ENCODE results near the gene KATNIP. TPM values are rescaled to one million over a fixed set of nuclear protein-coding genes. Genes with fewer than 3 reads are reported as not detected.
"Not testable (repeated sequence)": the region's sequence is repeated elsewhere in the genome, so short reads cannot be mapped to it uniquely, and the experiment has no call there.

Gene KATNIP
- total RNA-seq, 1 donor from 2014 or later = 15.3 TPM

DNA sequence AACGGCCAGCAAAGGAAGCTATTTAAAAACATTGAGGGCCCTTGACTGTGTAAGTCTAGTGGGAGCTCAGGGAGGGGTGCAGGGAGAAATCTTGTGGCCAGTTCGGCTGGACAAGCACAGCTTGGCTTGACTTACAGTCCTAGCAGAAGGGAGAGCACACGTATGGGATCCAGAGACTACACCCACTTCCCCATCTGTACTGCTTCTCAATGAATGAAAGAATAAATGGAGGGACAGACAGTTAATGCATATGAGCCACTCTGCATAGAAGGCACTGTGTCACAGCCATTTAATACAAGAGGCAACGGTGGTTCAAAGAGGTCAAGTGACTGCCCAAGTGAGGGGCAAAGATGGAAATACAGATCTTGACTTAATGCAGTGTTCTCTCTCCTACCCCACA, 15.7 kb upstream of the KATNIP start:
- DNase-seq (ENCODE audit: low read depth in 2 of 2) = no peak

DNA sequence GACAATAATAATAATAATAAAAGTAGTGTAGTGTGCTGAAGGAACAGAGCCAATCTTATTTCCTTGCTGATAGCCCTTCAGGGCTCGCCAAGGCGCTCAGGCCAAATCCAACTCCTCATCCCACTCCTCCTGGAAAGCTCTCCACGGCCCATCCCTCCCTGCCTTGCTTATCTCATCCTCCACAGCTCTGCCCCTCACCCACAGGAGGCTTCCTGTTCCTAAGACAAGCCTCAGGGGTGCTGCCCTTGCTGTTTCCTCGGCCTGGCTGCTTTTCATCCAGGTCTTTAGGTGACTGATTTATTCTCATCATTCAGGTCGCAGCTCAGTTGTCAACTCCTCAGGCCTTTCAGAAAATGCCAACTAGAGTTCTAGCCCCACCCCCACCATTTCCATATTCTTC, 11.4 kb upstream of the KATNIP start:
- peak in 1 of 2 donors; percentile 52 for DNase-seq (ENCODE audit: low read depth in 2 of 2)

DNA sequence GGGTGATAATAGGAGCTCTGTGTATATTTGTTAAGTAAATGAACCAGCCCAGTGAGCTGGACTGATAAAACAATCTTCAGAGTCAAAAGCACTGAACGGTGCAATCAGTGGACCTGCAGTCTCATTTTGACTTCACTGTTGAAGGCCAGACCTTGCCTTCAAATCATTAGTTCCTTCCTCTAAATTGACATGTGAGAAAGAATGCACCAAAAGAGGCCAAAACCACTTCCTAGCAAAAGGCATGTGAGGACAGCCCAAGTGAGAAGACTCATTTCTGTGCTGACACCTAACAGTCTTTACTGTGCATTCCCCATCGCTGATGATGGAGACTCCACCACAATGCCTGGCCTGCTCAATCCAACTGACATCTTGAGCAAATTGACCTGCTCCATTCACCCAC, 10.8 kb upstream of the KATNIP start:
- DNase-seq (ENCODE audit: low read depth in 2 of 2) = no peak

DNA sequence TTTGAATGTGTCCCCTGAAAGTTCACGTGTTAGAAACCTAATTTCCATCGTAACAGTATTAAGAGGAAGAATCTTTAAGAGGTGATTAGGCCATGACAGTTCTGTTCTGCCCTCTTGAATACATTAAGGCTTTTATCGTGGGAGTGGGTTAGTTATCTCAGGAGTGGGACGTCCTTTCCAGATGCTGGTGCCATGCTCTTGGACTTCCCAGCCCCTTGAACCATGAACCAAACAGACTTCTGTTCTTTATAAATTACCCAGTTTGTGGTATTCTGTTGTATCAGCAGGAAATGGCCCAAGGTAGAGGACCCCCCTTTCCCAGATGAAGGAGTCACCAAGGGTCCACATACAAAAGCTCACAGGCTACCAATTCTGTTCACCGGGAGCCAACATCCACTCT, 10.3 kb upstream of the KATNIP start:
- no peak for DNase-seq (ENCODE audit: low read depth in 2 of 2)

DNA sequence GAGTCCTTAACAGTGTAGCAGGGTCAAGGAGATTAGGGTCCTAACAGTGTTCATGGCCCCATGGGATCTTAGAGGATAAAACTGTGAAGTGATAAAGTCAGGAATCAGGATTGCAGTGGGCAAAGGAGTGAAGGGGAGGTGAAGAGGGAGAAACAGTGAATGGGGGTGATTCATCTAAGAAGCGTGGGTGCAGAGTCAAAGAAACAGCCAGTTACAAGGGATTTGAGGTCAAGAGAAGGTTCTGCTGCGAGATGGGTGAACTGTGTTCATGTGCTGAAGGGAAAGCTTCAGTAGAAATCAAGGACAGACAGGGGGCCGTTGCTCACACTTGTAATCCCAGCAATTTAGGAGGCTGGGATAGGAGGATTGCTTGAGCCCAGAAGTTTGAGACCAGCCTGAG, 6.1 kb upstream of the KATNIP start:
- no peak for DNase-seq (ENCODE audit: low read depth in 2 of 2)

DNA sequence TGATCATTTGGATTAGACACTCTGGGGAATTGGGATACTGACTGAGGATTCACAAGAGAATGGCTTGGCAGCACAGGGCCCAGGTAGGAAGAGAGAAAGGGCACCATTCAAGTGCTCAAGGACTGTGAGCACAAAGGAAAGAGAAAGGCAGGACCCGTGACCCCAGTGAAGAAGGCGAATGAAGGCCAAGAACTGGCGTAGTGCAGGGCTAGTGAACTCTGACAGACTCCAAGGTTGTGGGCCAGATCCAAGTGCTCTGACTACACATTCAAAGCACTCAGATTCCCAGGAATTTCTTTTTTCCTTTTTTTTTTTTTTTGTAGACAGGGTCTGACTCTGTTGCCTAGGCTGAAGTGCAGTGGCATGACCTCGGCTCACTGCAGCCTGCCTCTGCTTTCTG, 5.3 kb upstream of the KATNIP start:
- no peak for DNase-seq (ENCODE audit: low read depth in 2 of 2)

DNA sequence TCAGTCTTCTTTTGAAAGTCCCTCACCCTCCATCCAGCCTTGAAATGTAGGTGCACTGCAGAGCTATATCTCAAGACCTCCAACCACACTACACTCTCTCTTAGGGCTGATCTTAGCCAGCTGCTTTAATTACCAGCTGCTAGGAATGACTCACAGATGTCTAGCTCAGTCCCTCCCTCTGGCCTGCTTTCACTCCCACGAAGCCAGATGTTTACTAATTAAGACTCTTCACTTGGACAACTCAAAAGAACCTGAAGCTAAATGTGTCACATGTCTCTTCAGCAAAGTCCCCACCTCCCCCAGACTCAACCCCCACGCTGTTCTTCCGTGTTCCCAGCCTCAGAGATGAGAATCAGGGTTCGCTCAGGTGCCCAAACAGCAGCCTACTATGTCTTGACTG, 2.8 kb upstream of the KATNIP start:
- peak in 1 of 2 donors; percentile 65 for DNase-seq (ENCODE audit: low read depth in 2 of 2)

DNA sequence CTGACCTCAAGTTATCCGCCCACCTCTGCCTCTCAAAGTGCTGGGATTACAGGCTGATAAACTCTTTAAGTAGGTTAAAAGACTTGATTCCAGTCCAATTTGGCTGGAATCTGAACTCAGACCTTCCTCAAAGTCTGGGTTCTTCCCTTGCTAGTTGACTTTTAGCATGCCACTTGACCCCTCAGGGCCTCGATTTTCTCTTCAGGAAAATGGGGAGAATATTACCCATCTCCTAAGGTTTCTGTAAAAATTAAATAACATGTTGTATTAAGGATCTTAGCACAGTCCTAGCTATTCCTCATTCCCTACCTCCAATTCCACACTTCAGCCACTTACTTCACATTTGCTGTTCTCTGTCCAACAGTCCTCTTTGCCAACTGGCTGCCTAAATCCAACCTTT, 2.1 kb upstream of the KATNIP start:
- no peak for DNase-seq (ENCODE audit: low read depth in 2 of 2)

DNA sequence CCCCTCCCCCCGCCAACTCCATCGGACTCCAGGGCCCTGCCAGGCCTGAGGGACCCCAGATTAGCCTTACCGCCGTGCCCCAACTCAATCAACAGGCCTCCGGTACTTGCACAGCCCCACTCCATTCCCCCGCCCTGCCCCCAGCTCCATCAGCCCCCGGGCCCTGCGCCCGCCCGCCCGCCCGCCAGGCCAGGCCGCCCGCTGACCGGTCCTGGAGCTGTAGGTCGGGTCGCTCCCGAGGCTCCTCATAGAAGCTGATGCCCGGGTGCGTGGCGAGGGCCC, 539 bp upstream of the KATNIP start:
- no peak for DNase-seq (ENCODE audit: low read depth in 2 of 2)

DNA sequence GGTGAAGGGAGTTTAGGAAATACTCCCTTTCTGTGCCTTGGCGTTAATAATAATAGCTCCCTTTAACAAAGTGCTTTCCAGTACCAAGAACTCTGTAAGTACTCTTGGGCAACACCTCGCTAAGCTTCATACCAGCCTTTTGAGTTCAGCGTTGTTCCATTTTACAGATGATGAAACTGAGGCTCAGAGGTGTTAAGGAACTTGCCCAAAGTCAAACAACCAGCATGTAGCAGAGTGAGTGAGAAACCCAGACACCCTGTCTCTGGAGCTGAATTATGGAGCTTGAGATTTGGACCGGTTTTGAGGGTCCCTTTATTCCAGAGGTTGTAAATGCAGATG, 607 bp downstream of the KATNIP start:
- no peak for DNase-seq (ENCODE audit: low read depth in 2 of 2)

DNA sequence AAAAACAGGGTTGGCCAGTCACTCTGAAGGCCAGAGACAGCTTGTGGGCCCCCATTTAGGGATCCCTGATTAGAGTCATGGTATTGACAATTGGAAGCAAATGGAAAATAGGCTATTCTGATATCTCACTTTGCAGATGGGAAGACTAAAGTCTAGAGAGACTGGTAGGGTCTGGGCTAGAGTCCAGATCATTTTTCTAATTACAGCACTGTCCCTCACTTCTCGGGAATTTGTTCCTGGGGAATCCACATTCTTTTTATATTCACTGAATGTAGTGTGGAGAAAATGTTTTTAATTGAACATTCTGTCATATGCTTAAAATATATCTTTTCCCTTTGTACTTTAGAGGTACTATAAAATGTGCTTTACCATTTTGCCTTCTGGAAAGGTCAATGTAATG, 1.1 kb downstream of the KATNIP start:
- DNase-seq (ENCODE audit: low read depth in 2 of 2) = no peak

DNA sequence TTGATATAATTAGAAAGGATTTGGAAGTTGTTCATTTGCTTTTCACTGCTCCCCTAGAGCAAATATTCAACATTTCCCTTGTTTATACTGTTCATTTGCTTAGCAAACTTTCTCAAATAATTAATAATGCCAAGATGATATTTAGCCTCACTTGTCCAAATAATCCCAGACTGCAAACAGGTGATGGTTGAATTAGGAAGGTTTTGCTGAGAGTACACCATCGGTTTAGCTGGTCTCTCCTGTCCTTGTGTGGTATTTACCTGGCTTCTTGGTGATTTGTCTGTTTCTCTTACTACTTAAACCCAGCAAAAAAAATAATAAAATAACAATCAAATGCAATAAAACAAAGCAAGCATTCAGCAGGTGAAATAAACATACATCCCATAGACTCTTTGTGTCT, 6.5 kb downstream of the KATNIP start:
- DNase-seq (ENCODE audit: low read depth in 2 of 2) = no peak

DNA sequence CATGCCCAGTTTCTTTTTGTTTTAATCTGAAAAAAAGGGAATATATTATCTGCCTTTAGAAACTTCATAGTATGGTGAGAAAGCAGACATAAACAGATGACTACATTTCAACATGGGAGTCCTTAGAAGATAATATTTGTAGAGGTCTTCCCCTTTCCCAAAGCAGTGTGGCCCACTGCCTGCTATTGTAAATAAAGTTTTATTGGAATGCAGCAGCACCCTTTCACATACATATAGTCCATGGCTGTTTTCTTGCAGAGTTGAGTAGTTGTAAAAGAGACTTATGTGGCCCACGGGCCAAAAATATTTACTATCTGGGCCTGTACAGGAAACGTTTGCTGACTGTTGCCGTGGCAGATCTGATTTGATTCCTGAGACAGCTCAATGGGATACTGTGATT, 8.5 kb downstream of the KATNIP start:
- DNase-seq (ENCODE audit: low read depth in 2 of 2) = no peak

DNA sequence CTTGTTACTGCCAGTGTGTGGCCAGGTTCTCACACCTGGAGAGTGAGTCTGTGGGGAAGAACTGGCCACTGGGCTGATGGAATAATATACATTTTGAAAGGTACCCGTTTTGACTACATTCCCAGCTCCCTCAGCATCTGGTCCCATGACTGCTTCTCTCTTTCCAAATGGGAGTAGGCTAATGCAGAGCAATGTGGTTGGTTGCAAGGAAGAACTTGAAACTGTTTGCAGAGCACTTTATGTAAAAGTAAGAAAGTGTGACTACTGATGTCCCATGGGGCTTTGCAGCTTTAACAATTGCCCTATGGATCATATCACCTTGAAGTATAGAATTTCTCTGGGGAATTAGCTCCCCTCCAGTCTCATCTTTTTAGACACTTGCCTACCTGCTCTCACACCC, 9.0 kb downstream of the KATNIP start:
- no peak for DNase-seq (ENCODE audit: low read depth in 2 of 2)

DNA sequence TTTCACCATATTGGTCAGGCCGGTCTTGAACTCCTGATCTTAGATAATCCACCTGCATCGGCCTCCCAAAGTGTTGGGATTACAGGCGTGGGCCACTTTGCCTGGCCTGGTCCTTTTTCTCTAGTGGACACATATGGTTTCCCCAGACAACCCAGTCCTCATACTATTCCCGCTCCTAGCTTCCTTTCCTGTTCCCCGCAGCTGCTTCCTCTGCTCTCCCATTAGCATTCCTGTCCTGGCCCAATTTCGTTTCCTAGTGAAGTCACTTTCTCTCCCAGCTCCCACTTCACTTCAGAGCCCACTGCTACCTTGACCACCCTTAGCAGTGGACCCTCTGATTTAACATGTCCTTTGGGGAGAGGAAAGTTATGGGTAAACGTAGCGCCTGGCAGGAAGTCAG, 11.3 kb downstream of the KATNIP start:
- peak; percentile 67 to 85 for DNase-seq (ENCODE audit: low read depth in 2 of 2)

DNA sequence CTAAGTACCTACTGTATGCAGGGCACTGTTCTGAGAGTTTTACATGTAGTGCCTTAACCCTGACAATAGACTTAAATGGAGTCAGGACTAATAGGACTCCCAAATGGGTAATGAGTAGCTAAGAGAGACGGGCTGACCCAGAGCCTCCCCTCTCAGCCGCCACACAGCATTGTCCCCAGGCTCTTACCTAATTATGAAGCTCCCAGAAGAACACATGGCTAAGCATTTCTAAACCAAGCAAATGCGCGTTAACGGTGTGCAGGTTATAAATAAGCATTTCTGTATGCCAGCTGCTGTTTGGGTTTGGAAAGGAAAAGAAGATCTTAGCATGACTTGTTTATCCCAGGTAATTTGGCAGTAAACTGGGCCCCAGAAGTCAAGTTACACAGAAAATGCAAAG, 14.3 kb downstream of the KATNIP start:
- no peak for DNase-seq (ENCODE audit: low read depth in 2 of 2)

DNA sequence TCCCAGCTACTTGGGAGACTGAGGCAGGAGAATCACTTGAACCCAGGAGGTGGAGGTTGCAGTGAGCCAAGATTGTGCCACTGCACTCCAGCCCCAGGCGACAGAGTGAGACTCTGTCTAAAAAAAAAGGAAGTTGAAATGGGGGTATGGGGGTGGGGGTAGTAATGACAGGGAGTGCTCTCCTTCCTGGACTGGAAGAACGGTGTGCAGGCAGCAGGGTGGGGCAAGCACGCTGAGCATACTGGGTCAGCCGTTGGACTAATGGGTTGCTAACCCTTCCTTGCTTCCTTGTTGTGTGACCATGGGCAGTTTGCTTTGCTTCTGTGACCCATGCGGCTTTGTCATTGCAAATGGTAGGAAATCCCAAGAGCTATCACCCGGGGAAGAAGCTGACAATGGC, 16.5 kb downstream of the KATNIP start:
- no peak for DNase-seq (ENCODE audit: low read depth in 2 of 2)

DNA sequence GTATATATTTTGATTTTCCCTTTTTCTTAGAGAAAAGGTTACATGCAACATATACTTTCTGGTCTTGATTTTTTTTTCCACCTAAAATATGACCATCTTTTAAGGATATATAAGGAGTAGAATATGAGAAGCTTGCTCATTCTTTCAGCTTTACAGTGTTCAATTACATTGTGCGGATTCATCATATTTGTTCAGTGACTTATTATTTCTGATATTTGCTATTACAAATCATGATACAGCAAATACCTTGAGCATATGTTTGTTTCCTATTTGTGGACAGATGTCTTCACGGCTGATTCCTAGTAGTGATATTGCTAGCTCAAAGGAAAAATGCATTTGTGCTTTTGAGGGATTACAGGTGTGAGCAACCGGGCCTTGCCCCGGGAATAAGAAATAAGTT, 18.1 kb downstream of the KATNIP start:
- no peak for DNase-seq (ENCODE audit: low read depth in 2 of 2)

DNA sequence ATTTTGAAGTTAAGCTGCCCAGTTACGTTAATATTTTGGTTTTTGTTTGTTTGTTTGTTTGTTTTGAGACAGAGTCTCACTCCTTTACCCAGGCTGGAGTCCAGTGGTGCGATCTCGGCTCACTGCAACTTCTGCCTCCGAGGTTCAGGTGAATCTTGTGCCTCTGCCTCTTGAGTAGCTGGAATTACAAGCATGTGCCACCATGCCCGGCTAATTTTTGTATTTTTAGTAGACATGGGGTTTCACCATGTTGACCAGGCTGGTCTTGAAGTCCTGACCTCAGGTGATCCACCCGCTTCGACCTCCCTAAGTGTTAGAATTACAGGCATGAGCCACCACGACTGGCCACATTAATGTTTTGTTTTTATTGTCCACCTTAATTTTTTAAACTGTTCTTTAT, 21.0 kb downstream of the KATNIP start:
- DNase-seq (ENCODE audit: low read depth in 2 of 2) = not testable (repeated sequence)

DNA sequence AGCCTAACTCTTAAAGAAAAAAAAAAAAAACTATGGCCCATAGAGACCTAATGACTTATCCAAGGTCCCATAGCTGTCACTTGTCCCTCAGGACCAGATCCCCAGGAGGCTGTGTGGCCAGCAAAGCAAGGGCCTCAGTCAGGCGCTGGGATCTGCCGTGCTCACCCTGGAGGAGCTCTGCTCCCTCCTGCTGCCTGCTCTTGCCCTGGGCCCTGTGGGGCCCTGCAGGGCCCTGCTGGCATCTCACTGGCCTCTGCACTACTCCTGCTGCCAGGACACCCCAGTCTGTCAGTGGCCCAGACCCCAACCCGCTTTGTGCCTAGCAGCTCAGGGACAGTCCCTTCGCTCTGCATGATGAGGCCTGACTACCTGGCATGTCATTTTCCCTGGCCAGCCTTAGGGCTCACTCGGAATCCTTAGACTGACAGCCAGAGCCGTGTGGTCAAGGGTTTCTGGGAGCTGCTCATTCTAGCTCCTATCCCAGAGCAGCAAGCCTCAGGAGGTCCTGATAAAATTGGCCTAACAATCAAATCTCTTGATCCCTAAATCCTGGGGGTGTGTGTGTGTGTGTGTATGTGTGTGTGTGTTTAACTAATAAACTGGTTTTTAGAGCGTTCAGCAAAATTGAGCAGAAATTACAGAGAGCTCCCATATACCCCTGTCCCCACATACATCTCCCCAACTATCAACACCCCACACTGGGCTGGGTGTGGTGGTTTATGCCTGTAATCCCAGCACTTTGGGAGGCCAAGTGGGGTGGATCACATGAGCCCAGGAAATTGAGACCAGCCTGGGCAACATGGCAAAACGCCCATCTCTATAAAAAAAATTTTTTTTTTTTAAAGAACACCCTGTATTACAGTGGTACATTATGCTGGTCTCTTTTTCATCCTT, 21.7 kb downstream of the KATNIP start:
- DNase-seq (ENCODE audit: low read depth in 2 of 2) = no peak

DNA sequence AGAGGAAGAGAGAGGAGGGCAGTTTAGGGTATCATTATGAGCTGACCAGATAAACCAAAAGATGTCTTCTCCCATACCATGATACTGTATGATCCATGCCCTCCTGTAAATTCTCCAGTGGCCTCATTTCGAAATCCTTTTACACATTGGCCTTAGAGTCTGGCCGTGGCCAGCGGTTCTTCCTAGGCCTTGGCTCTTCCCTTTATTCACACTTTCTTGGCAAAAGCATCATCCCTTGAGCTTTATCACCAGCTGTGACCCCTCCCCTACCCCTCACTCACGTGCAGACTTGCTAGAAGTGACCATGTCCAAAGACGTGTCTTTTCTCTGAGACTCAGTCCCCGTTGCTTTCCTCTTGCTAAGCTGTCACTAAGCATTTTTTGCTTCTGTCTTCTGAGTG, 22.8 kb downstream of the KATNIP start:
- DNase-seq (ENCODE audit: low read depth in 2 of 2) = no peak

DNA sequence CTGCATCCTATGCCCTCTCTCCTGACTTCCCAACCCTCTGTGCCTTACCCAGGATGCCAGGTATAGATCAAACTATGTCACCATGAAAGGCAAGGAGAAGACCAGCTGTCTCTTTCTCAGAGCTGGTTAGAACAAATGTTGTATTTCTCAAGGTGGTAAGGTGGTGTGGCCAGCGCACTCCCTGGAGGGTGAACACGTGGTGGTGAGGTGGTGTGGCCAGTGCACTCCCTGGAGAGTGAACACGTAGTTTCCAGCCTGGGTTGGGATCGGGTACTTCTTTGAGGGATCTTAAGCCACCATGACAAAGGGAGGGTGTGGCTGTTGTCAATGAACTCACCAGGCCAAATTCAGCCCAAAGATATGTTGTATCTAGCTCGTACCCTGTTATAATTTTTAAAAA, 26.8 kb downstream of the KATNIP start:
- no peak for DNase-seq (ENCODE audit: low read depth in 2 of 2)

DNA sequence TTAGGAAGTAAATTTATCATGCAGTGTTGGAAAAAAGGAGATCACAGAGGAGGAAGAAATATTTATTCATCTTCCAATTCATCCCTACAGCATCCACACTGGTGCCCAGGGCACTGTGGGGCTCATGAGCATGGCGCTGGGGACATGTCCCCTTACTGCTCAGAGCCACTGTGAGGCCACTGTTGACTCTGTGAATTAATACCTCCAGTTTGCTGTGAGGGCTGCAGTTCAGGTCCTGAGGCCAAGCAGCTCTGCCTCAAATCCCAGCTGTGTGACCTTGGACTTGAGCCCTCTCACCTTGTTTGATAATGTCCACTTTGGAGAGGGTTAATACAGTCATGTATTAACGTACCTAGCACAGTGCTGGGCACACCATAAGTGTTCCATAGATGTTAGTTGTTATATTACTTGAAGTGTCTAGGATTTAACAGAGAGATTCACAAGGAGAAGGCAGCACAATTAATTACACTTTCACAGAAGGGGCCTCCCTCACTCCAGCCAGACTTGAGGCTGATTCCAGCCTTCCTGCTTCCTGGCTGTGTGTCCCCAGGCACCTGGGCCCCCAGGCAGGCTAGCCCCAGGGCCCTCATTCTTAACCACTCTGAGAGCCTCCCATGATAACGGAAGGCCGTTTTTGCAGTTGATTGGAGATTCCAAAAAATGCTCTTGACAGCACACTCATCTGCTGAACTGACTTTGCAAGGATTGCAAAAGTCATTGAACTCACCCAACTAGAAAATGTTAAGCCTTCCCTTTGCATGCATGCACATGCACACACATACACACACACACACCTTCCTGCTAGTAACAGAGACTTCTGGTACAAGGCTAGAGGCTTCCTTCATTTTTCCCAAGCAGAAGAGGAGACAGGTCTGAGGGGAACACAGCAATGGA, 29.4 kb downstream of the KATNIP start:
- DNase-seq (ENCODE audit: low read depth in 2 of 2) = no peak
